WI38 (cell line): ENCODE results near the gene TMEM97.

ENCODE experiments used
- H3K4me3 ChIP-seq: 2 replicates; pipeline ENCODE4 v1.5.1; 2011; ENCODE audit warnings: low read depth, mild to moderate bottlenecking, control low read depth, low read length
- CTCF ChIP-seq: IDR thresholded peaks from 2 replicates; pipeline ENCODE4 v1.5.1; 2012; ENCODE audit warnings: low read depth, mild to moderate bottlenecking, control low read depth, low read length

Gene TMEM97

DNA sequence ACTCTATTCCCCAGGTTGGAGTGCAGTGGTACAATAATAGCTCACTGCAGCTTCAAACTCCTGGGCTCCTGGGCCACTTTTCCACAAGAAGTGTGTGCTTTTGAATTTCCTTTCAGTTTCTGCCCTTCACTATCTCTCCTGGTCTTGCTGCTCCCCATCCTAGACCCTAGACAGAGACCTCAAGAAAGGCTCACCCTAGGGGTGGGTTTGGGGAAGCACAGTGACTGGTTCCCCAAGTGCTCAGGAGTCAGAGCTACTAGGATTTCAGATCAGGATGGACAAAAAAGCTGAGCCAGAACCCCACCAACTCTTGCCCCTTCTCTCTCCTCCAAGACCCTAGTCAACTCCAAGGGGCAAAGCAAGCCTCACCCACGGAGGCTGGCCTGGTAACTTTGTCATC is 47.6 kb downstream of the TMEM97 start:
- TF ChIP-seq CTCF, result no peak
- H3K4me3 ChIP-seq, result no peak overlapping the region

DNA sequence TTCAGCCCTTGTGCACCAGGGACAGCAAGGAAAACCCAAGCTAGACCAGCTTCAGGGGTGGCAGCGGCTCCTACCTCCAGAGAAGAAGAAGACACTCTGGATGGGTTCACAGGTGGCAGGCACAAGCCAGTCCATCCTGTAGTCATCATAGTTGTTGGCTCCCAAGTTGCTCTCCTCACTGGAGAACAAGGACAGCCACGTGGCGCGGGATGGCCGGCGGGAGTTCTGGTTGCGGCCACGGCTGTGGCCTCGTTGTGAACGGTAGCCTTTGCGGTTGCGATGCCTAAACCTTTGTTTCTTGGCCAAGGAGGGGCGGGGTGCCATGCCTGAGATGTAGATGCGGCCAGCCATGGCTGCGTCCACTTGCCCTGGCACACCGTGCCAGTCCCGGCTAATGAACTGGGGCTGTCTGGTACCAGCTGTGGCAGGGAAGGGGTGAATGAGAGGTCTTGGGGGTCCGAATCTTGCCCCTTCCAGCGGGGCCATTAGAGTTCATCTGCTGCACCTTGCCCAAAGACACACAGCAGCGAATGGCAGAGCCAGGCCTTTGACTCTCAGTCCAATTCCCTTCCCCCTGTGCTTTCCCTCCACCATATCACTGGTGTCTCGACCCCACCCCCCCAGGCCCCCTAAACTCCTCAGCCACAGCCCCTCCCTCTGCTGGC is 48.8 kb downstream of the TMEM97 start:
- no peak overlapping the region for H3K4me3 ChIP-seq
- TF ChIP-seq CTCF, result no peak

DNA sequence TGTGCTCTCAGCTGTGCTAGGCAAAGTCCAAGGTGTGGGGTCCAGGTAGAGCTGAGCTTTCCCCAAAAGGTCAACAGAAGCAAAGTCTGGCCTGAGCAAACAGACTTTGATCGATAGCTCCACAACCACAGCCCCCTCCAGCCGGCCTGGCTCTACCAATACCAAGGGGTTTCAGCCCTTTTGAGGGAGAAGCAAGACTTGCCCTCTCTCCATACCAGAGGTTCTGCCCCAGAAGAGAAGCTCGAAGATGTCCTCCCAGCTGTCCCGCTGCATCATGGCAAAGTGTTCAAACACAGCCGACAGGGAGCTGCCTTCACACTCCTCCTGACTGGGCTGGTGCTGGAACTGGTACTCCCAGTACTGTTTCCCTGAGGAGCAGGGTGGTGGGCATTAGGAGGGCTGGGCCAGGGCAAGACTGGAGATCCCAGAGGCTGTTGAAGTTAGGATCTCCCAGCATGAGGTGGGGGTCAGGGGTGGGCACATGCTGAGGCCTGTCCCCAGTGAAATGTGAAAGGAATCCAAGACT is 49.4 kb downstream of the TMEM97 start:
- no peak for TF ChIP-seq CTCF
- H3K4me3 ChIP-seq, result no peak overlapping the region

GRCh38 chr17:28368915-28369683 is 50.1 kb downstream of the TMEM97 start:
- no peak for TF ChIP-seq CTCF
- no peak overlapping the region for H3K4me3 ChIP-seq

DNA sequence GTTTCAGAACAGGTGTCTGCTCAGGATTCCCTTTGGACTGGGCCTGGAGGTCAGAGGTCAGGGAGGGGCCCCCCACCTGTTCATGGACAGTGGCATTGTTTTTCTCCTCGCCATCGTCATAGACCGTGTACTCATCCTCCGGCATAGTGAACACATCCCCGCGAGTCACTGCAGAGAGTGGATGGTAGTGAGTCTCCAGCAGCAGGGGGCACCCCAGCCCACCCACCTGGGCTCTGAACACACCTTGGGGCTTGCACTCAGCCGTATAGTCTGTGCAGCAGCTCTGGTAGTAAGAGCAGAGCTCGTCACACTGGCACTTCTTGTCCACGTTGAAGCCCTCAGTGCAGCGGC is 50.7 kb downstream of the TMEM97 start:
- no peak overlapping the region for H3K4me3 ChIP-seq
- no peak for TF ChIP-seq CTCF

GRCh38 chr17:28370035-28370743 is 51.2 kb downstream of the TMEM97 start, which contains the start of gene VTN:
VTN (minus strand) TSS chr17:28370307; CDS start chr17:28370203, 104 bp downstream.
- H3K4me3 ChIP-seq, result peak within 1 kb of the TSS; percentile 73
- no peak for TF ChIP-seq CTCF
